Neural cell (in vitro differentiated cells): Measurements from ENCODE around the gene IPO13.

Experiments
- EP300 ChIP-seq: fragments of 450-650 bp; conservative IDR thresholded peaks from 2 replicates; pipeline ENCODE4 v1.6.1; 2014; ENCODE audit warnings: antibody characterized with exemption, mild to moderate bottlenecking, moderate library complexity; ENCODE audit not compliant: poor library complexity, severe bottlenecking
- EZH2 ChIP-seq: fragments of 200-600, 300-800 bp; shearing (Covaris generic), sonication (generic); IDR thresholded peaks from 2 replicates; pipeline ENCODE4 v1.6.1; 2014; ENCODE audit warnings: antibody characterized with exemption, low read length, borderline replicate concordance, mild to moderate bottlenecking; ENCODE audit not compliant: insufficient read depth, poor library complexity, severe bottlenecking
- POLR2AphosphoS5 ChIP-seq: IDR thresholded peaks from 2 replicates; pipeline ENCODE4 v1.6.1; 2012
- REST ChIP-seq: IDR thresholded peaks from 2 replicates; pipeline ENCODE4 v1.6.1; 2012; ENCODE audit warnings: borderline replicate concordance
- SMC3 ChIP-seq: fragments of 450-650 bp; conservative IDR thresholded peaks from 2 replicates; pipeline ENCODE4 v1.6.1; 2014; ENCODE audit warnings: antibody characterized with exemption, mild to moderate bottlenecking, moderate library complexity; ENCODE audit not compliant: poor library complexity
- TAF1 ChIP-seq: IDR thresholded peaks from 2 replicates; pipeline ENCODE4 v1.6.1; 2012; ENCODE audit warnings: low read depth
- TF ChIP-seq, protein P1 (sequence below): fragments of 450-650 bp; IDR thresholded peaks from 2 replicates; pipeline ENCODE4 v1.5.1; 2014; ENCODE audit warnings: antibody characterized with exemption, mild to moderate bottlenecking, moderate library complexity; ENCODE audit not compliant: poor library complexity, severe bottlenecking

GRCh38 chr1:43908226-43908625, 38.5 kb upstream of the IPO13 start:
- no peak for TF ChIP-seq EZH2
- TF ChIP-seq, protein P1, sequence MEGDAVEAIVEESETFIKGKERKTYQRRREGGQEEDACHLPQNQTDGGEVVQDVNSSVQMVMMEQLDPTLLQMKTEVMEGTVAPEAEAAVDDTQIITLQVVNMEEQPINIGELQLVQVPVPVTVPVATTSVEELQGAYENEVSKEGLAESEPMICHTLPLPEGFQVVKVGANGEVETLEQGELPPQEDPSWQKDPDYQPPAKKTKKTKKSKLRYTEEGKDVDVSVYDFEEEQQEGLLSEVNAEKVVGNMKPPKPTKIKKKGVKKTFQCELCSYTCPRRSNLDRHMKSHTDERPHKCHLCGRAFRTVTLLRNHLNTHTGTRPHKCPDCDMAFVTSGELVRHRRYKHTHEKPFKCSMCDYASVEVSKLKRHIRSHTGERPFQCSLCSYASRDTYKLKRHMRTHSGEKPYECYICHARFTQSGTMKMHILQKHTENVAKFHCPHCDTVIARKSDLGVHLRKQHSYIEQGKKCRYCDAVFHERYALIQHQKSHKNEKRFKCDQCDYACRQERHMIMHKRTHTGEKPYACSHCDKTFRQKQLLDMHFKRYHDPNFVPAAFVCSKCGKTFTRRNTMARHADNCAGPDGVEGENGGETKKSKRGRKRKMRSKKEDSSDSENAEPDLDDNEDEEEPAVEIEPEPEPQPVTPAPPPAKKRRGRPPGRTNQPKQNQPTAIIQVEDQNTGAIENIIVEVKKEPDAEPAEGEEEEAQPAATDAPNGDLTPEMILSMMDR, result no peak
- TF ChIP-seq POLR2AphosphoS5, result no peak
- no peak for TF ChIP-seq SMC3
- TF ChIP-seq EP300, result no peak
- no peak for TF ChIP-seq TAF1
- TF ChIP-seq REST, result no peak
